H1 (cell line): ENCODE data around the gene GSG1L. TPM values are rescaled to one million over a fixed set of nuclear protein-coding genes. Genes with fewer than 3 reads are reported as not detected.

Source experiments
- CTCF ChIA-PET: fragments of 300-600 bp; sonication (Branson Sonifier 250); formaldehyde crosslinking; loops from one replicate; lab custom pipeline; 2021; ENCODE audit not compliant: partially characterized antibody; lab: Charles Lee
- POLR2A ChIA-PET: fragments of 300-600 bp; sonication (Branson Sonifier 250); formaldehyde crosslinking; loops from one replicate; lab custom pipeline; 2021; ENCODE audit warnings: inconsistent platforms; ENCODE audit not compliant: partially characterized antibody; lab: Charles Lee
- DNase-seq, 2 experiments: peaks; one replicate each; pipeline versions ENCODE4 v3.0.0 to v3.0.0-alpha.2; 2010 to 2022; ENCODE audit warnings: low spot score in 2 of 2, low read depth in 1 of 2, mixed read lengths in 1 of 2
- FAIRE-seq: peaks from 2 replicates; lab custom pipeline; 2011; peaks lifted over from hg19 to GRCh38; lab: Jason Lieb, UNC
- H2AFZ ChIP-seq: 2 replicates; pipeline ENCODE4 v1.8.1; 2012; ENCODE audit warnings: low read length, inconsistent platforms
- H2AK5ac ChIP-seq: 2 replicates; pipeline ENCODE4 v1.6.1; 2013; ENCODE audit warnings: low read depth, low read length
- H2BK120ac ChIP-seq: replicated peaks from 2 replicates; pipeline ENCODE3; 2013; ENCODE audit warnings: low read depth, low read length, inconsistent platforms
- H2BK12ac ChIP-seq: 2 replicates; pipeline ENCODE4 v1.6.1; 2013; ENCODE audit warnings: low read depth, low read length
- H2BK15ac ChIP-seq: 2 replicates; pipeline ENCODE4 v1.6.1; 2013; ENCODE audit warnings: low read length
- H2BK20ac ChIP-seq: 2 replicates; pipeline ENCODE4 v1.6.1; 2013; ENCODE audit warnings: low read length
- H2BK5ac ChIP-seq: 2 replicates; pipeline ENCODE4 v1.6.1; 2013; ENCODE audit warnings: low read depth, low read length
- H3K14ac ChIP-seq: 2 replicates; pipeline ENCODE4 v1.6.1; 2013; ENCODE audit warnings: inconsistent platforms; ENCODE audit not compliant: insufficient read length
- H3K18ac ChIP-seq: 2 replicates; pipeline ENCODE4 v1.6.1; 2013; ENCODE audit warnings: low read length; ENCODE audit errors: extremely low read depth
- H3K23ac ChIP-seq: 2 replicates; pipeline ENCODE4 v1.6.1; 2013; ENCODE audit warnings: inconsistent platforms; ENCODE audit not compliant: insufficient read length
- H3K23me2 ChIP-seq: 2 replicates; pipeline ENCODE4 v1.6.1; 2013; ENCODE audit warnings: low read depth, low read length
- H3K27ac ChIP-seq: 2 replicates; pipeline ENCODE4 v1.6.1; 2011; ENCODE audit warnings: low read depth, low read length, inconsistent platforms
- H3K27me3 ChIP-seq, 4 experiments: replicated peaks in 1 of 4; 1 replicate in 1 of 4; 2 replicates in 3 of 4; pipeline versions ENCODE4 v1.6.1 to v1.8.1; 2011 to 2013; ENCODE audit warnings: low read length in 3 of 4, mild to moderate bottlenecking in 3 of 4, inconsistent platforms in 2 of 4, mixed read lengths in 2 of 4, moderate library complexity in 1 of 4; ENCODE audit not compliant: control insufficient read depth in 3 of 4, insufficient read depth in 3 of 4; ENCODE audit errors: extremely low read depth in 1 of 4
- H3K36me3 ChIP-seq, 4 experiments: 2 replicates each; pipeline versions ENCODE4 v1.6.1 to v1.8.1; 2011 to 2013; ENCODE audit warnings: mild to moderate bottlenecking in 4 of 4, low read length in 3 of 4, moderate library complexity in 2 of 4, control low read depth in 1 of 4, inconsistent platforms in 1 of 4; ENCODE audit not compliant: insufficient read depth in 4 of 4, control insufficient read depth in 2 of 4
- H3K4ac ChIP-seq: replicated peaks from 2 replicates; pipeline ENCODE3; 2013; ENCODE audit warnings: low read length, low read depth, mixed read lengths, inconsistent platforms; ENCODE audit not compliant: insufficient read length
- H3K4me1 ChIP-seq, 4 experiments: replicated peaks in 1 of 4; 1 replicate in 1 of 4; 2 replicates in 3 of 4; pipeline versions ENCODE4 v1.6.1 to v1.8.1; 2011 to 2013; ENCODE audit warnings: low read length in 3 of 4, inconsistent platforms in 2 of 4, mixed read lengths in 1 of 4; ENCODE audit not compliant: insufficient read depth in 4 of 4, control insufficient read depth in 3 of 4
- H3K4me2 ChIP-seq, 2 experiments: 2 replicates each; pipeline versions ENCODE4 v1.6.1 to v1.8.1; 2011 to 2013; ENCODE audit warnings: low read depth in 2 of 2, low read length in 2 of 2, control low read depth in 1 of 2, inconsistent platforms in 1 of 2, mild to moderate bottlenecking in 1 of 2; ENCODE audit not compliant: insufficient read depth in 1 of 2
- H3K4me3 ChIP-seq, 4 experiments: fragments of 200-600, 300-600 bp in 1 of 4; sonication (generic), shearing (Covaris generic), sonication (Bioruptor Twin) in 1 of 4; 2 replicates each; pipeline versions ENCODE4 v1.5.1 to v1.8.1; 2011 to 2016; ENCODE audit warnings: low read length in 4 of 4, low read depth in 3 of 4, control low read depth in 2 of 4, inconsistent platforms in 2 of 4, mild to moderate bottlenecking in 2 of 4, mixed read lengths in 1 of 4, moderate library complexity in 1 of 4; ENCODE audit not compliant: insufficient read depth in 2 of 4; ENCODE audit errors: extremely low read depth in 1 of 4
- H3K56ac ChIP-seq: replicated peaks from 2 replicates; pipeline ENCODE3; 2013; ENCODE audit warnings: low read depth, mild to moderate bottlenecking, mixed read lengths, low read length, inconsistent platforms; ENCODE audit not compliant: insufficient read length
- H3K79me1 ChIP-seq: 2 replicates; pipeline ENCODE4 v1.6.1; 2013; ENCODE audit warnings: low read depth, low read length, control low read depth
- H3K79me2 ChIP-seq, 2 experiments: 2 replicates each; pipeline versions ENCODE4 v1.6.1 to v1.8.1; 2012 to 2013; ENCODE audit warnings: low read length in 2 of 2, mild to moderate bottlenecking in 2 of 2, inconsistent platforms in 1 of 2; ENCODE audit not compliant: insufficient read depth in 2 of 2, control insufficient read depth in 1 of 2
- H3K9ac ChIP-seq, 4 experiments: replicated peaks in 1 of 4; 1 replicate in 1 of 4; 2 replicates in 3 of 4; pipeline versions ENCODE4 v1.6.1 to v1.8.1; 2011 to 2013; ENCODE audit warnings: low read depth in 3 of 4, low read length in 3 of 4, control low read depth in 2 of 4, mild to moderate bottlenecking in 2 of 4, moderate library complexity in 2 of 4, inconsistent platforms in 1 of 4; ENCODE audit errors: extremely low read depth in 1 of 4
- H3K9me3 ChIP-seq, 2 experiments: 2 replicates each; pipeline versions ENCODE4 v1.6.1 to v1.8.1; 2012 to 2013; ENCODE audit warnings: mild to moderate bottlenecking in 2 of 2, moderate library complexity in 2 of 2, control low read depth in 1 of 2, inconsistent platforms in 1 of 2, low read depth in 1 of 2, low read length in 1 of 2, mixed read lengths in 1 of 2; ENCODE audit not compliant: insufficient read depth in 2 of 2
- H4K20me1 ChIP-seq, 2 experiments: replicated peaks in 1 of 2; 2 replicates each; pipeline versions ENCODE3 to v1.8.1; 2011 to 2013; ENCODE audit warnings: inconsistent platforms in 2 of 2, low read length in 2 of 2, mild to moderate bottlenecking in 1 of 2; ENCODE audit not compliant: insufficient read depth in 2 of 2, control insufficient read depth in 1 of 2
- H4K5ac ChIP-seq: 2 replicates; pipeline ENCODE4 v1.6.1; 2013; ENCODE audit warnings: low read length, low read depth, mixed read lengths, inconsistent platforms; ENCODE audit not compliant: insufficient read length
- H4K8ac ChIP-seq: 2 replicates; pipeline ENCODE4 v1.8.0; 2013; ENCODE audit warnings: mild to moderate bottlenecking, moderate library complexity, low read length, inconsistent platforms; ENCODE audit not compliant: insufficient read depth; ENCODE audit errors: extremely low read depth
- H4K91ac ChIP-seq: replicated peaks from 2 replicates; pipeline ENCODE3; 2013; ENCODE audit warnings: low read length, mixed read lengths, inconsistent platforms; ENCODE audit not compliant: insufficient read length
- ASH2L ChIP-seq: fragments of 200-600, 300-600 bp; sonication (generic); IDR thresholded peaks from one replicate; pipeline ENCODE4 v1.7.1; 2017; ENCODE audit warnings: low read length
- KDM1A ChIP-seq: fragments of 200-600, 300-600 bp; sonication (generic); IDR thresholded peaks from 2 replicates; pipeline ENCODE4 v1.7.1; 2016; ENCODE audit warnings: mild to moderate bottlenecking, low read length, borderline replicate concordance
- RAD21 ChIP-seq, 2 experiments: IDR thresholded peaks in 1 of 2; conservative IDR thresholded peaks in 1 of 2; 2 replicates each; pipeline ENCODE4 v1.6.1; 2011; ENCODE audit warnings: low read depth in 2 of 2, low read length in 2 of 2, improper control_type of control experiment in 1 of 2, inconsistent platforms in 1 of 2, mild to moderate bottlenecking in 1 of 2, moderate library complexity in 1 of 2
- RFX5 ChIP-seq: IDR thresholded peaks from 2 replicates; pipeline ENCODE4 v1.6.1; 2011; ENCODE audit warnings: low read depth, low read length, improper control_type of control experiment, borderline replicate concordance
- SIX5 ChIP-seq: IDR thresholded peaks from 2 replicates; pipeline ENCODE4 v1.6.1; 2011; ENCODE audit warnings: mild to moderate bottlenecking, low read depth, low read length
- WGBS, 2 experiments: shearing (Covaris generic) in 1 of 2; methylation state at CpG; one replicate each; pipeline versions ENCODE4 v1.1.6 to v1.1.7; 2013 to 2015; ENCODE audit warnings: low lambda C conversion rate in 2 of 2, mixed read lengths in 2 of 2, inconsistent platforms in 1 of 2, low coverage in 1 of 2, missing lambda C conversion rate in 1 of 2; ENCODE audit not compliant: insufficient replicate concordance in 2 of 2, insufficient coverage in 1 of 2, insufficient read length in 1 of 2; ENCODE audit errors: extremely low coverage in 1 of 2, missing lambda C conversion rate in 1 of 2; 5-methylcytosine and 5-hydroxymethylcytosine counted together
- polyA plus RNA-seq, 7 experiments: library from polyadenylated mRNA; depleted of rRNA in 3 of 7; stranded (reverse) in 5 of 7; unstranded in 2 of 7; fragments of >200 nt in 5 of 7; fragments of 200-250 nt in 2 of 7; gene quantifications; 1 replicate in 5 of 7; 2 replicates in 1 of 7; 4 replicates in 1 of 7; pipeline versions ENCODE4 v1.2.1 to v1.2.3, GENCODE V29; 2011 to 2013; ENCODE audit warnings: missing spikeins in 2 of 7, mixed read lengths in 2 of 7
- total RNA-seq: library from RNA; stranded (reverse); fragmentation: NEBNext Ultra II Directional; extraction: Animal tissue kit (Norgen Biotek cat#: 25700); gene quantifications from 2 replicates; pipeline ENCODE4 v1.2.1, GENCODE V29; 2021

The GSG1L gene
- total and polyA plus RNA-seq, 2 of the 8 experiments (the other 6 are each of a cell fraction or from before 2014, with no cell fraction given), result 0.71 to 1.1 TPM

DNA sequence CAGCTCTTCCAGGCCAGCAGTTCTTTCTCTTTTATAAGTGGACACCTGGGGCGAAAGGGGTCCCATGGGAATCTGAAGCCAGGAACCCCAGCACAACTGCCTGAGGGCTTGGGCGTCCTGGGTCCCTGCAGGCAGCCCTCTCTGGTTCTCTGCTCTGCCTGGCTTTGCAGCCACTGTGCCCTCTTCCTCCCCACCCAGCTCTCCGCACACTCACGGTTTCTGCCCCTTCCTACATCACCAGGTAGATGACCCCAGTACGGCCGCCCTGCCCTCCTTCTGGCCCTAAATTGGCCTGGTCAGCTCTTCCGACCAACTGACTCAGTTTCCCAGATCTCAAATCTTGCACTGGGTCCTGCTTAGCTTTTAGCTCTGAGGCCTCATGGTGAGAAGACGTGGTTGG lies 288.3 kb downstream of the GSG1L start:
- Histone ChIP-seq H3K56ac (no peak overlapping the region), H3K9me3 (no peaks in the 10 kb centered on the region), H3K23me2 (no peaks in the 10 kb centered on the region), H4K5ac (no peak overlapping the region), H3K4me2 (no peak overlapping the region), H4K8ac (peak overlapping the region; percentile 12; the same call in 1 of the 2 replicates), H2BK5ac (no peak overlapping the region), H4K91ac (no peak overlapping the region), H2AFZ (no peak overlapping the region), H2BK20ac (no peak overlapping the region), H2AK5ac (no peak overlapping the region), H3K18ac (no peak overlapping the region), H2BK120ac (no peak overlapping the region), H3K4ac (no peak overlapping the region), H2BK15ac (no peak overlapping the region), H3K27ac (no peak overlapping the region), H3K36me3 (no peaks in the 10 kb centered on the region), H3K4me3 (no peak overlapping the region), H2BK12ac (no peak overlapping the region), H3K23ac (no peak overlapping the region), H3K79me2 (no peaks in the 10 kb centered on the region), H3K27me3 (no peaks in the 10 kb centered on the region), H3K14ac (no peak overlapping the region), H4K20me1 (no peaks in the 10 kb centered on the region), H3K9ac (no peak overlapping the region), H3K4me1 (0 out of 7 replicates have a peak, but pooled peaks cover 0 to 5% (median 0%) of the 10 kb centered on the region in 4 experiments), H3K79me1 (no peaks in the 10 kb centered on the region)
- FAIRE-seq, result no peak
- TF ChIP-seq KDM1A (no peak), RFX5 (no peak), SIX5 (no peak), RAD21 (IDR thresholded peaks at IDR 0.05 in 1 of 2, conservative IDR thresholded peaks at IDR 0.05 in 1 of 2; ENCODE audit: low read depth in 2 of 2, low read length in 2 of 2) (no peak), ASH2L (no peak)
- 84% methylated on average over 6 of the region's 8 CpGs; no CpG with 5 or more reads in 1 of the 2 experiments for WGBS, 2 experiments
- POLR2A ChIA-PET, result no interaction called here
- CTCF ChIA-PET, result interaction anchor here (1.2 to 10.4 kb wide), 9 partner anchors 12 to 299 kb away, joined by 3 to 158 read pairs (median 4); no protein-coding TSS in a partner anchor
- DNase-seq, result no peak
